GM21737 (cell line): Measurements from ENCODE around the gene TMEM240.

ENCODE experiments used
- ATAC-seq: cut with Tn5 transposase; IDR thresholded peaks from one replicate; pipeline ENCODE4 v1.9.1; 2021; ENCODE audit warnings: mild to moderate bottlenecking, moderate library complexity; ENCODE audit not compliant: unreplicated experiment

TMEM240 gene

DNA sequence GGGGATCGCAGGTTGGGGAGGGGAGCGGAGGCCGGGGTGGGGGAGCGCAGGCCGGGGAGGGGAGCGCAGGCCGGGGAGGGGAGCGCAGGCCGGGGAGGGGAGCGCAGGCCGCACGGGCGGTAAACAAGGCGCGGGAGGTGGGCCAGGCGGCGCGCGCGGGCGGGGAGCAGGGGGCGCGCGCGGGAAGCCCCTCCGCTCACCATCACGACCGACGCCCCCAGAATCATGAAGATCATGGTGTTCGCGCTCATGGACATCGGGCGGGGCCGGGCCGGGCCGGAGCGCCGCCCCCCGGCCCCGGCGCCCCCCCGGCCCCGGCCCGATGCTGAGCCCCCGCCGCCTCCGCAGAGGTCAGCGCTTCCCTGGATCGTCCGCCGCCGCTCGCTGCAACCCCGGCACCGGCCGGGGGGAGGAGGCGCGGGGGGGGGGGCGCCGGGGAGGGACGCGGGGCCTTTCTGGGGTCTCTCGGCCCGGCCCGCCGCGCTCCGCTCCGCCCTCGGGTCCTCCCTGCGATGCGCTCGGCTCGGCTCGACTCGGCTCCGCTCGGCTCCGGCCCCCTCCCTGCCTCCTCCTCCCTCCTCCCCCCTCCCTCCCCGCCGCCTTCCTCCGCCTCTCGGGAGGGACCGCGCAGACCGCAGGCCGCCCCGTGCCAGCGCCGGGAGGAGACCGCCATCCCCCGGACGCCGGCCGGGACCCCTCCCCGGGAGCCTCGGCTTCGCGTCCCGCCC, at the start of gene TMEM240:
TSS of gene TMEM240 (minus strand) at position 535 of the 728 bp plus-strand sequence. CDS start at position 257, 278 bp downstream.
- ATAC-seq: no peak

- ATAC-seq: no peak
These were observed 43.1 kb upstream of the TMEM240 start for GRCh38 chr1:1583347-1584010.

DNA sequence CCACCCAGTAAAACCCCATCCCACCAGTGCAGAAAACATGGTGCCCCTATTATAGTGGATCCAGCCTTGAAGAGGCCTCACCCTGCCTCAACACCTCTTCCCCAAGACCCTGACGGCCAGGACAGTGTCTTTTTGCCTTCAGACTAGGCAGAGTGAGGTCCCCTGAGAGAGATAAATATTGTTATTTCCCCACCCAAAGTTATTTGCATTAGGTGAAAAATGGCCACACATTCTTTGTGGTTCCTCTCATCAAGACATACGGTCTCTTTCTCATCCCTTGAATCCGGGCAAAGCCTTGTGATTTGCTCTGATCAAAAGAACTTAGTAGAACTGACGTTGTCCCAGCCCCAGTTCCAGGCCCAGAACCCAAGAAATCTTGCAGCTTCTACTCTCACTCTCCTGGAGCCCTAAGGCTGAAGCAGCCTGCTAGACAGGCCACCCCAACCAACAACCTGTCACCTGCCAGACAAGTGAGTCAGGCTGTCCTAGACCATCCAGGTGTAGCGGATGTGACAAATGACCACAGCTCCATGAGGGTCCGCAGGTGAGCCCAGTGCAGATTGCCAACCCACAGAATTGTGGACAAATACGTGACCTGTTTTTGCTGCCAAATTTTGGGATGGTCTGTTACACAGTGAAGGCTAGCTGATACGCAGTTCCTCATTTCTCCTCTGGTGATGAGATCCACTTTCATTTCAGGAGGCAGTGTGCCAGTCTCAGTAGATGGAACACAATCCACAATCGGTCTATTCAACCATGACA, 42.3 kb upstream of the TMEM240 start:
- no peak for ATAC-seq

DNA sequence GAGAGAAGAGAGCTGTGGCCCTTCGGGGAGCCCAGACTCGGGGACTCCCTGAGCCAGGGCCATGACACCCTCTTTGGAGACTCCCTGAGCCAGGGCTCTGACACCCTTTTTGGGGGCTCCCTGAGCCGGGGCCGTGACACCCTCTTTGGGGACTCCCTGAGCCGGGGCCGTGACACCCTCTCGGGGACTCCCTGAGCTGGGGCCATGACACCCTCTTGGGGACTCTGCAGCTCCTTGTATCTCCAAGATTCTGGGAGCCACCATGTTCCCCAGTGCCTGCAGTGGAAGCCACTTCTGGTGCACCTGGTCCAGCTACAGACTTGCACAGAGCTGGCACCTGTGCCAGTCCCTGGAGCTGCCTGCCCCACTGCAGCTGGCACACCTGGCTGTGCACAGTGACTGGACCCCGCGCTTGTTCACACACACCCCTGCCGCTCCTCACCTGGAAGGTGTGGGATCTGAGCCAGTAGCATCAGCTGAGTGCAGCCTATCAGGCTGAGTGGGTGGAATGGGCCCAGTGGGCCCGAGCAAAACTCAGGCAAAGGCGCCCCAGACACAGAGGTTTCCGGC, 38.0 kb upstream of the TMEM240 start:
- ATAC-seq: no peak

DNA sequence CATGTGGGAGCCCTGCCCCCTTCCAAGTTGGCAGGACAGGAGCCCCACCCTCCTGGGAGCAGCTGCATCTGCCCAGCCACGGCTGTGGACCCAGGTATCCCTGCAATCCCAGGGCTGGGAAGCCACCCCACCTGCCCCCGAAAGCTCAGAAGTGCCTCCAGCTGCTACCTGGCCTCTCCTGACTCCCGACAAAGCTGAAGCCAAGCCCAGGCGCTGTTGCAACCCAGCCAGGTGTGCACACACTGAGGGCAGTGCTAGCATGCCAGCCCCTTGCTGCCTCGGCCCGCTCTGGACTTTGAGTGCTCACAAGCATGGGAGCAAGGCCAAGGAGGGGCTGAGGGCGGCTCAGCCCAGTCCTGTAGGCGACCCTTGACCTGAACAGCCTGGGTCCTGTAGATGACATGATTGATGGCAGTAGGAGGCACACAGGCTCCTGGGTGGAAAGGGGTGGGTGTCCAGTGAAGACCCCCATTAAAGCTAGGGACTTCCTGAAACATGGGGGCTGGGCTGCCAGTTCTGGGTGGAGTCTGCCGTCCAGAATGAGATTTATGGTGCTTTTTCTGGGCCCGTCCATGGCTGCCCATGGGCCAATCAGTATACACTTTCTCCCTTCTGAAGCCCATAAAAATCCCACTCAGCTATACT, 37.1 kb upstream of the TMEM240 start:
- ATAC-seq: no peak

GRCh38 chr1:1574721-1575537, 34.5 kb upstream of the TMEM240 start, which contains the start of gene SSU72:
SSU72 (minus strand) TSS chr1:1574863; CDS start chr1:1574557, 306 bp downstream.
- ATAC-seq: peak; percentile 69

DNA sequence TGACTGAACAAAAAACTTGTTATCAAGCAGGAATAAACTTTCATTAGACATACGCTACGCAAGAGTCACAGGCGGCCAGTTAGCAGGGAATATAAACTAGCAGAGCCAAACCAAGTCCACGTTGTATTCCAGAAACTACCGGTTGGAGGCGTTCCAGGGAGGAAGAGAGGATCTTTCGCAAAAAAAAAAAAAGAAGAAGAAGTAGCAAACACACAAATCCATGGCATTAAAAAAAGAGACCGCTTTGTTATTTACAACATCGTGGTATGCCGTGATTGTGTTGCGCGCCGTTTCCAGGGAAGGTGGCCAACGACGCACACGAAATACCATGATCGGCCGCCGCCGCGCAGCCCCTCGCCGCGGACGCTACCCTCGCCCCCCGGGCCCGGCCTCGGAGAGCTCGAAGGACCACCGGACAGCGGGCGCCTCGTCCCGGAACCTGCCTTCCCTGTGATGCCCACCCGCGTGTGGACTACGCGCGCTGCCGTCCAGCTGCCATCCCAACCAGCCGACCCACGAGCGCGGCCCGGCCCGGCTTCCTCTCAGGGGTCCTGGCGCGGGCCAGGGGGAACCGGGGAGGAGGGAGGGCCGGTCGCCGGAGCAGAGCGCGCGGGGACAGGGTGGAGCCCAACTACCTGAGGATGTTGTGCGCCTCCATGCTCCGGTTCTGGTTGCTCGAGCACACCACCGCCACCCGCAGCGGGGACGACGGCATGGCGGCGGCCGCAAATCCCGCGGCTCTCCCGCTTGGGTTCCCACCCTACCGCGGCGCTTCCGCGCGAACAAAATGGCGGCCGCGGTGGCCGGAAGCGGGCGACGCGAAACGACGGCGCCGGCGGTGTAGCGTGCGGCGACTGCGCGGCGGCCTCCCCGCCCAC, 33.7 kb upstream of the TMEM240 start:
- peak; percentile 71 for ATAC-seq

- no peak for ATAC-seq
These were observed 28.9 kb upstream of the TMEM240 start for GRCh38 chr1:1569341-1569740.

DNA sequence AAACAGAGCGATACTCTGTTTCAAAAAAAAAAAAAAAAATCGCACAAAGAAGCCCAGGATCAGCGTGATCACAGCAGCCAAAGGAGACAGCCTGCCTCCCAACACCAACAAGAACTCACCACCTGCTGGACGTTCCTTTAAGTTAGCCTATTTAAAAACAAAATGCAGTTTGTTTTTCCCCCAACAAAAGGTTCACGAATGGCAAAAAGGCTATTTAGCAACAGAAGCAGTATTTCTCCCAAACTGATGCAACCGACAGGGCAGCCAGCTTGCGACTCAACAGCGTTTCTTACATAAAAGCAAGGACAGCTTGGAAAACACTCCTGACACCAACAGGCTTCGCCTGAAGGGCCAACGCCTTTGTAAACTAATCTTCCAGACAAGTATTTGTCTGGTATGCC, 27.5 kb upstream of the TMEM240 start:
- no peak for ATAC-seq

DNA sequence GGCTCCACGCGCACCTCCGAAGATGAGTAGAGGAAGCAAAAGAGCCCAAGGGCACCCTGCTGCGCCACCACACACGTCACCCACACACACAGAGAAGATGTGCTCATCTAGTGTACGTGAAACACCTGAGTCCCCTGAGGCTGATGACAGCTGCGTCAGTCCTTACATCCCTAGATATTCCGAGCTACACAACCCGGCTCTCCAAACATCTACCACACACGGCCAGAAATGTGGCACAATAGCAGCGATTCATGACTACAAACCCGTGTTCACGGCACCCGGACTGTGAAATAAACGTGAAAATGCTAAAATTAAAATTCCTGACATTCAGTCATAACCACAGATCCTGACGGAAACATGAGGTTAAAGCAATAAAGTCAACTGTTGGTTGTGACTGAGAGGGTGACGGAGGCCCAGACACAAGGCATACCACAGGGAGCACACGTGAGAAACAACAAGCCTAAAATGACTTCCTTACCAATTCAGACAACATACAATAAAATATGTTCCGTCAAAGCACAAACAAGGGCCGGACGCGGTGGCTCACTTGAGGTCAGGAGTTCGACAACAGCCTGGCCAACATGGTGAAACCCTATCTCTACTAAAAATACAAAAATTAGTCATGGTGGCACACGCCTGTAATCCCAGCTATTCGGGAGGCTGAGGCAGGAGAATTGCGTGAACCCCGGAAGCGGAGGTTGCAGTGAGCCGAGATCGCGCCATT, 26.9 kb upstream of the TMEM240 start:
- ATAC-seq: no peak

GRCh38 chr1:1565340-1565739, 24.9 kb upstream of the TMEM240 start:
- no peak for ATAC-seq

- no peak for ATAC-seq
These were observed 23.8 kb upstream of the TMEM240 start for GRCh38 chr1:1564268-1564667.

DNA sequence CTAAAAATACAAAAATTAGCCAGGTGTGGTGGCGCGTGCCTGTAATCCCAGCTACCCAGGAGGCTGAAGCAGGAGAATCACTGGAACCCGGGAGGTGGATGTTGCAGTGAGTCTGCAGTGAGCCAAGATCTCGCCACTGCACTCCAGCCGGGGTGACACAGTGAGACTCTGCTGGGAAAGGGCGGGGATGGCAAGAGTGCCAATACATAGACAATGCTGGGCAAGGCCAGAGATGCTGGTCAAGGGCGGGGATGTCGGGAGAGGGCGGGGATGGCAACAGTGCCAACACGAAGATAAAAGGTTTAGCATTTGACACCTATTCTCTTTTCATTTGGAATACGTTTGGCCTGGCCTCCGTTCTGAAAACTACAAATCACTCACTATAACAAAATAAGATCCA, 23.3 kb upstream of the TMEM240 start:
- ATAC-seq: no peak

GRCh38 chr1:1562556-1563195, 22.3 kb upstream of the TMEM240 start:
- ATAC-seq: no peak

DNA sequence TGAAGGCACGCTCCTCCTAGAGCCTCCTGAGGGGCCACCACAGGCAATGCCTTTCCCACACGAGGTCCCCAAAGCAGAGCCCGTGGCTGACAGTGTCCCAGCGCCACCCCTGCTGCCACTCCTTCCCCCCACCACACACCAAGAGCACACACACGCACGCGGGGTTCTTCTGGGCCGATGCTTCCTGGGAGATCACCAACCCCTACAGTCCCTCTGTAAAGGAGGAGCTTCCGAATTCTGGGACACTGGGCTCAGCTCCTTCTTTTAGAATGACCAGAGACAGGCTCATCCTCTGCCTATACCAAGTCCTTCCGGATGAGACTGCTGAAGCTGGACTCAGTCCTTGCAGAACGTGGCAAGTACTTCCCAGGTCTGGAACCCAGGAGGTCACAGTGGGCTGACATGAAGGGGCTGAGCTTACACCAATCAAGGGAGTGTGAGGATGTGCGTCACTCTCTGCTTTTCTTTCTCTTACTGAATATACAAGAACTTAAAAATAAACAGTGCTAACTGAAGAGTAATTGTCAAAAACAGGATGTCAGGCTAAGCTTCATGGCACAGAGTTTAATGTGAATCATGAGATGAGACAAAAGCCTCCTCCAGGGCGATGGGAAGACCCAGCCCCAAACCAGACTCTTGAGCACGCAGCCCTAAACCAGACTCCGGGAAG, 21.5 kb upstream of the TMEM240 start:
- ATAC-seq: no peak

DNA sequence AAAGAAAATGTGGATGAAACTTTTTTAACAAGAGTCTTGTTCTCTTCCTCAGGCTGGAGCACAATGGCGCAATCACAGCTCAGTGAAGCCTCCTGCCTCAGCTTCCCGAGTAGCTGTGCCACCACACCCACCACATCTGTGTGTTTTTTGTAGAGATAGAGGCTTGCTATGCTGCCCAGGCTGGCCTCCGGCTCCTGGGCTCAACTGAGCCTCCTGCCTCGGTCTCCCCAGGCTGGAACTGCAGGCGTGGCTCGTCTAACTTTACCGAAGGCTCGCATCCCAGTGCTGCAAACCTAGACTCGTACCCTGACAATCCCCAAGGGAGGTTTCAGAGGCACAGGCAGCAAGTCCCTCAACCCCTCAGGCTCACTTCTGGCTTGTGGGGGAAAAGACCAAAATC, 19.8 kb upstream of the TMEM240 start:
- ATAC-seq: no peak

DNA sequence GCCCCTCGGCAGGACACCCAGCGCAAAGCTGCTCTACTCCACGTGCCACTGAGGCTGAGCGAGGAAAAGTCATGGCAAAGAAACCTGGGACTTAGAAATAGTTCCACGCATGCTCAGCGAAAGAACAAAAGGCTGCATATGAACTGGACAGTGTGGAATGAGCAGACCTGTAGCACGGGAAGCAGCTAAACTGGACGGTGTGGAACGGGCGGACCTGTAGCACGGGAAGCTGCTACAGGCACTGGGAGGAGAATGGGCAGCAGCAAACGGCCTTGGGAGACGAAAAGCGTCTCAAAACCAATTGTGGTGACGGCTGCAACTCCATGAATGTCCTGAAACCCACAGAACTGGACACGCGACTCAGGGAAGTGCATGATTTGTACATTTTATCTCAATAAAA, 18.6 kb upstream of the TMEM240 start:
- ATAC-seq: no peak
